Central memory CD4-positive, alpha-beta T cell (primary cell): Measurements from ENCODE around the gene COL27A1.
A peak's percentile ranks its signal among the peaks of the same experiment; 100 is the strongest.

ENCODE experiments used
- DNase-seq: peaks from one replicate; pipeline ENCODE4 v3.0.0; 2022
- total RNA-seq, 3 experiments: gene quantifications; one replicate each; lab custom pipeline; 2026; lab: John Stamatoyannopoulos, UW

COL27A1 gene
- total RNA-seq: 1.5 to 7.6 (median 1.6) reads per million in 3 experiments

- DNase-seq: peak; percentile 47
Measured at GRCh38 chr9:114155263-114155994, at the start of gene COL27A1. Gene COL27A1, plus strand, starts transcription at chr9:114155537. Its CDS starts 414 bp downstream, at chr9:114155951.

GRCh38 chr9:114107286-114108001 lies 47.9 kb upstream of the COL27A1 start:
- no peak for DNase-seq

GRCh38 chr9:114108016-114108833 lies 47.1 kb upstream of the COL27A1 start:
- DNase-seq: no peak

- no peak for DNase-seq
Measured at GRCh38 chr9:114109124-114109523, 46.2 kb upstream of the COL27A1 start.

- DNase-seq: no peak
Measured at GRCh38 chr9:114110180-114110579, 45.2 kb upstream of the COL27A1 start.

GRCh38 chr9:114112325-114112724 lies 43.0 kb upstream of the COL27A1 start:
- no peak for DNase-seq

- DNase-seq: no peak
Measured at GRCh38 chr9:114112778-114113584, 42.4 kb upstream of the COL27A1 start.

- DNase-seq: no peak
Measured at GRCh38 chr9:114114364-114114763, 41.0 kb upstream of the COL27A1 start.

- DNase-seq: no peak
Measured at GRCh38 chr9:114115654-114116125, 39.6 kb upstream of the COL27A1 start.

GRCh38 chr9:114116126-114116747 lies 39.1 kb upstream of the COL27A1 start:
- no peak for DNase-seq

- DNase-seq: no peak
Measured at GRCh38 chr9:114117614-114117995, 37.7 kb upstream of the COL27A1 start.

- no peak for DNase-seq
Measured at GRCh38 chr9:114117996-114118830, 37.1 kb upstream of the COL27A1 start.

GRCh38 chr9:114119242-114120191 lies 35.8 kb upstream of the COL27A1 start:
- no peak for DNase-seq

- no peak for DNase-seq
Measured at GRCh38 chr9:114120192-114121014, 34.9 kb upstream of the COL27A1 start.

- no peak for DNase-seq
Measured at GRCh38 chr9:114121227-114122135, 33.9 kb upstream of the COL27A1 start.

- DNase-seq: no peak
Measured at GRCh38 chr9:114122136-114123027, 33.0 kb upstream of the COL27A1 start.
